SK-N-SH treated with all-trans-retinoic acid at 6 μM for 48 hours (cell line): ENCODE results near the gene ROBO1.

Source experiments
- ATAC-seq: fragments of 200-7000 bp; cut with Tn5 transposase; 3 replicates; pipeline ENCODE4 v1.9.1; 2020; ENCODE audit warnings: mild to moderate bottlenecking, moderate library complexity
- ARNTL ChIP-seq: fragments of 450-650 bp; formaldehyde crosslinking; IDR thresholded peaks from 2 replicates; pipeline ENCODE4 v1.5.0; 2020; ENCODE audit warnings: low read depth, mild to moderate bottlenecking, moderate library complexity, borderline replicate concordance
- BACH2 ChIP-seq: fragments of 250-450 bp; sonication (Bioruptor Pico); IDR thresholded peaks from 2 replicates; pipeline ENCODE4 v1.9.0; 2021; ENCODE audit warnings: mild to moderate bottlenecking, borderline replicate concordance
- CSDC2 ChIP-seq: fragments of 250-450 bp; sonication (Bioruptor Pico); IDR thresholded peaks from 2 replicates; pipeline ENCODE4 v1.5.0; 2020; ENCODE audit warnings: mild to moderate bottlenecking, moderate library complexity
- ESRRG ChIP-seq: fragments of 250-450 bp; sonication (Bioruptor Pico); IDR thresholded peaks from 2 replicates; pipeline ENCODE4 v1.6.1; 2021; ENCODE audit warnings: mild to moderate bottlenecking
- GLIS3 ChIP-seq: fragments of 250-450 bp; sonication (Bioruptor Pico); IDR thresholded peaks from 2 replicates; pipeline ENCODE4 v1.5.0; 2020; ENCODE audit warnings: mild to moderate bottlenecking, moderate library complexity
- ISL1 ChIP-seq: fragments of 250-450 bp; sonication (Bioruptor Pico); IDR thresholded peaks from 2 replicates; pipeline ENCODE4 v2.1.2; 2022; ENCODE audit warnings: mild to moderate bottlenecking, moderate library complexity
- OSR1 ChIP-seq: fragments of 250-450 bp; sonication (Bioruptor Pico); IDR thresholded peaks from 2 replicates; pipeline ENCODE4 v1.8.0; 2022; ENCODE audit warnings: moderate library complexity, mild to moderate bottlenecking, inconsistent platforms
- PPARA ChIP-seq: fragments of 250-450 bp; sonication (Bioruptor Pico); IDR thresholded peaks from 2 replicates; pipeline ENCODE4 v1.5.0; 2020; ENCODE audit warnings: mild to moderate bottlenecking, borderline replicate concordance
- RARB ChIP-seq: fragments of 250-450 bp; sonication (Bioruptor Pico); IDR thresholded peaks from 2 replicates; pipeline ENCODE4 v1.8.0; 2021; ENCODE audit warnings: mild to moderate bottlenecking, moderate library complexity
- SNAI2 ChIP-seq: fragments of 250-450 bp; sonication (Bioruptor Pico); IDR thresholded peaks from 2 replicates; pipeline ENCODE4 v1.5.0; 2020; ENCODE audit warnings: mild to moderate bottlenecking, moderate library complexity
- TCF4 ChIP-seq: fragments of 250-450 bp; sonication (Bioruptor Pico); IDR thresholded peaks from 2 replicates; pipeline ENCODE4 v1.8.0; 2021; ENCODE audit warnings: mild to moderate bottlenecking, moderate library complexity, borderline replicate concordance
- TOX ChIP-seq: fragments of 250-450 bp; sonication (Bioruptor Pico); IDR thresholded peaks from 2 replicates; pipeline ENCODE4 v1.8.0; 2021; ENCODE audit warnings: mild to moderate bottlenecking, moderate library complexity, borderline replicate concordance
- ZC3H10 ChIP-seq: fragments of 250-450 bp; sonication (Bioruptor Pico); IDR thresholded peaks from 2 replicates; pipeline ENCODE4 v1.5.1; 2021; ENCODE audit warnings: mild to moderate bottlenecking, moderate library complexity
- ZFP3 ChIP-seq: fragments of 250-450 bp; sonication (Bioruptor Pico); IDR thresholded peaks from 2 replicates; pipeline ENCODE4 v1.5.0; 2020; ENCODE audit warnings: mild to moderate bottlenecking, moderate library complexity
- ZFP30 ChIP-seq: fragments of 450-650 bp; formaldehyde crosslinking; IDR thresholded peaks from 2 replicates; pipeline ENCODE4 v1.5.0; 2022; ENCODE audit warnings: mild to moderate bottlenecking, moderate library complexity
- ZNF565 ChIP-seq: fragments of 450-650 bp; formaldehyde crosslinking; conservative IDR thresholded peaks from 2 replicates; pipeline ENCODE4 v1.5.0; 2020; ENCODE audit warnings: low read depth, mild to moderate bottlenecking, moderate library complexity
- ZNF70 ChIP-seq: fragments of 450-650 bp; formaldehyde crosslinking; IDR thresholded peaks from 2 replicates; pipeline ENCODE4 v1.5.0; 2020; ENCODE audit warnings: mild to moderate bottlenecking, moderate library complexity
- TF ChIP-seq, protein P1 (sequence below): fragments of 250-450 bp; sonication (Bioruptor Pico); IDR thresholded peaks from 2 replicates; pipeline ENCODE4 v1.5.1; 2020; ENCODE audit warnings: low read depth, mild to moderate bottlenecking, moderate library complexity
- TF ChIP-seq, protein P2 (sequence below): fragments of 250-450 bp; sonication (Bioruptor Pico); IDR thresholded peaks from 2 replicates; pipeline ENCODE4 v1.5.1; 2021; ENCODE audit warnings: mild to moderate bottlenecking, moderate library complexity
- TF ChIP-seq, protein P3 (sequence below): fragments of 250-450 bp; sonication (Bioruptor Pico); IDR thresholded peaks from 2 replicates; pipeline ENCODE4 v1.5.0; 2020; ENCODE audit warnings: mild to moderate bottlenecking, moderate library complexity
- TF ChIP-seq, protein P4 (sequence below): fragments of 250-450 bp; sonication (Bioruptor Pico); IDR thresholded peaks from 2 replicates; pipeline ENCODE4 v1.8.0; 2020; ENCODE audit warnings: mild to moderate bottlenecking, moderate library complexity, borderline replicate concordance
- TF ChIP-seq, protein P5 (sequence below): fragments of 250-450 bp; sonication (Bioruptor Pico); IDR thresholded peaks from 2 replicates; pipeline ENCODE4 v1.8.0; 2021; ENCODE audit warnings: low read depth, mild to moderate bottlenecking, moderate library complexity, borderline replicate concordance

Gene ROBO1

DNA sequence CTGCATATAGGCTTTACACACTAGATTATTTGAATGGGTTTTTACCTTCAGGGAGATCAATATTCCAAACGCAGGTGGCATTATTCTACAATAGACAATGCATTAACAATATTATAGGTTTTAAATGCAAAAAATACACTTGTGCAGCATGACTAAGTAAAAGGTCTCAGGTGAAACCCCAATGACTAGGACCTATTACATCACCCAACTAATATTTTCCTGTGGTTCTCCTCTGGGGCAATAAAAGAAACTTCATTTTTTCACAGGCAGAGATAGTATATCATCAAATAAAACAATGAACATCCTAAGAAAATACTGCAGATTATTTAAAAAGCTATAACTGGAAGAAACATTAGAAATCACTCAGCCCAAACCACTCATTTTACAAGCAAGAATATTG lies 375.3 kb downstream of the ROBO1 start:
- no peak for ATAC-seq
- TF ChIP-seq ZC3H10 (CRISPR knock-in tag) (no peak), ESRRG (CRISPR knock-in tag) (no peak)

DNA sequence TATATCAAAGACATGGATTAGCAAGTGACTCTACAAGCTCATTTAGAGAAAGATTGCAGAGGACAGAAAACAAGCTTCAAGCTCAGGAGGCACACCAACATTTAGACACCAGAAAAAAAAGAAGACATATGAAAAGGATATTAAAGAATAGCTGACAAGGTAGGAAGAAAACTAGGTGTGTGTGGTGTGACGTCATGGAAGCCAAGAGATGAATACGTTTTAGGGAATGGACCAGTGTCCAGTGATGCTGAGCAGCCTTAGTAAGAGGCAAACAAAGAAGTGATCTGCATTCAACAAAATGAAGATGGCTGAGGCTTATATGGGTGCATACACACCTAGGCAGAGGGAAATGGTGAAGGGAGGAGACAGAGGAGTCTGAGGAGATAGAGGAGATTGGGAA lies 377.4 kb downstream of the ROBO1 start:
- TF ChIP-seq PPARA (CRISPR knock-in tag) (no peak), TCF4 (CRISPR knock-in tag) (no peak), TOX (CRISPR knock-in tag) (no peak), ZNF70 (CRISPR knock-in tag) (no peak), ZC3H10 (CRISPR knock-in tag) (no peak), OSR1 (no peak), ESRRG (CRISPR knock-in tag) (no peak), BACH2 (CRISPR knock-in tag) (no peak), CSDC2 (no peak), ARNTL (CRISPR knock-in tag) (no peak), ISL1 (CRISPR knock-in tag) (no peak), RARB (no peak), ZNF565 (CRISPR knock-in tag) (no peak), ZFP30 (CRISPR knock-in tag) (no peak), ZFP3 (CRISPR knock-in tag) (no peak), SNAI2 (no peak)
- TF ChIP-seq, protein P1, sequence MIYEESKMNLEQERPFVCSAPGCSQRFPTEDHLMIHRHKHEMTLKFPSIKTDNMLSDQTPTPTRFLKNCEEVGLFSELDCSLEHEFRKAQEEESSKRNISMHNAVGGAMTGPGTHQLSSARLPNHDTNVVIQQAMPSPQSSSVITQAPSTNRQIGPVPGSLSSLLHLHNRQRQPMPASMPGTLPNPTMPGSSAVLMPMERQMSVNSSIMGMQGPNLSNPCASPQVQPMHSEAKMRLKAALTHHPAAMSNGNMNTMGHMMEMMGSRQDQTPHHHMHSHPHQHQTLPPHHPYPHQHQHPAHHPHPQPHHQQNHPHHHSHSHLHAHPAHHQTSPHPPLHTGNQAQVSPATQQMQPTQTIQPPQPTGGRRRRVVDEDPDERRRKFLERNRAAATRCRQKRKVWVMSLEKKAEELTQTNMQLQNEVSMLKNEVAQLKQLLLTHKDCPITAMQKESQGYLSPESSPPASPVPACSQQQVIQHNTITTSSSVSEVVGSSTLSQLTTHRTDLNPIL (CRISPR knock-in tag): no peak
- TF ChIP-seq, protein P2, sequence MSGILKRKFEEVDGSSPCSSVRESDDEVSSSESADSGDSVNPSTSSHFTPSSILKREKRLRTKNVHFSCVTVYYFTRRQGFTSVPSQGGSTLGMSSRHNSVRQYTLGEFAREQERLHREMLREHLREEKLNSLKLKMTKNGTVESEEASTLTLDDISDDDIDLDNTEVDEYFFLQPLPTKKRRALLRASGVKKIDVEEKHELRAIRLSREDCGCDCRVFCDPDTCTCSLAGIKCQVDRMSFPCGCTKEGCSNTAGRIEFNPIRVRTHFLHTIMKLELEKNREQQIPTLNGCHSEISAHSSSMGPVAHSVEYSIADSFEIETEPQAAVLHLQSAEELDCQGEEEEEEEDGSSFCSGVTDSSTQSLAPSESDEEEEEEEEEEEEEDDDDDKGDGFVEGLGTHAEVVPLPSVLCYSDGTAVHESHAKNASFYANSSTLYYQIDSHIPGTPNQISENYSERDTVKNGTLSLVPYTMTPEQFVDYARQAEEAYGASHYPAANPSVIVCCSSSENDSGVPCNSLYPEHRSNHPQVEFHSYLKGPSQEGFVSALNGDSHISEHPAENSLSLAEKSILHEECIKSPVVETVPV (CRISPR knock-in tag): no peak

DNA sequence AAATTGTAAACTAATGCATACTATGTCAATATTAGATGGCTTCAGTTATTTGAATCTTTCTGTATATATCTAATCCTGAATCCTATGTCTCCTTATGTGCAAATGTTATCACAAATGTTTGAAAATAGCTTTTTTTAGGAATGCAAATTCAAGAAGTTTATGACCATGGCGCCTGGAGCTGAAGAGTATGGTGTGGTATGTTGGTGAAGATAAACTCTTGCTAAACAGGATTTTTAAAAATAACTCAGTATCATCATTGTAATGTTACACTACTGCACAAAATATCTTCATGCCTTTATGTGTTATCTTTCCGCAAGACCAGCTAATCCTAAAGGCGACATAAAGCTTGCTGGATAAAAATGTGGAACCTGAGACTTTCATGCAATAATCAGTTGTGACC lies 382.6 kb downstream of the ROBO1 start:
- no peak for ATAC-seq
- TF ChIP-seq SNAI2 (no peak), RARB (no peak), ISL1 (CRISPR knock-in tag) (no peak), ESRRG (CRISPR knock-in tag) (no peak), TOX (CRISPR knock-in tag) (no peak), OSR1 (no peak), ZNF565 (CRISPR knock-in tag) (no peak), BACH2 (CRISPR knock-in tag) (no peak), PPARA (CRISPR knock-in tag) (no peak), ZNF70 (CRISPR knock-in tag) (no peak), TCF4 (CRISPR knock-in tag) (no peak), CSDC2 (no peak), GLIS3 (CRISPR knock-in tag) (no peak), ZFP3 (CRISPR knock-in tag) (no peak)
- TF ChIP-seq, protein P3, sequence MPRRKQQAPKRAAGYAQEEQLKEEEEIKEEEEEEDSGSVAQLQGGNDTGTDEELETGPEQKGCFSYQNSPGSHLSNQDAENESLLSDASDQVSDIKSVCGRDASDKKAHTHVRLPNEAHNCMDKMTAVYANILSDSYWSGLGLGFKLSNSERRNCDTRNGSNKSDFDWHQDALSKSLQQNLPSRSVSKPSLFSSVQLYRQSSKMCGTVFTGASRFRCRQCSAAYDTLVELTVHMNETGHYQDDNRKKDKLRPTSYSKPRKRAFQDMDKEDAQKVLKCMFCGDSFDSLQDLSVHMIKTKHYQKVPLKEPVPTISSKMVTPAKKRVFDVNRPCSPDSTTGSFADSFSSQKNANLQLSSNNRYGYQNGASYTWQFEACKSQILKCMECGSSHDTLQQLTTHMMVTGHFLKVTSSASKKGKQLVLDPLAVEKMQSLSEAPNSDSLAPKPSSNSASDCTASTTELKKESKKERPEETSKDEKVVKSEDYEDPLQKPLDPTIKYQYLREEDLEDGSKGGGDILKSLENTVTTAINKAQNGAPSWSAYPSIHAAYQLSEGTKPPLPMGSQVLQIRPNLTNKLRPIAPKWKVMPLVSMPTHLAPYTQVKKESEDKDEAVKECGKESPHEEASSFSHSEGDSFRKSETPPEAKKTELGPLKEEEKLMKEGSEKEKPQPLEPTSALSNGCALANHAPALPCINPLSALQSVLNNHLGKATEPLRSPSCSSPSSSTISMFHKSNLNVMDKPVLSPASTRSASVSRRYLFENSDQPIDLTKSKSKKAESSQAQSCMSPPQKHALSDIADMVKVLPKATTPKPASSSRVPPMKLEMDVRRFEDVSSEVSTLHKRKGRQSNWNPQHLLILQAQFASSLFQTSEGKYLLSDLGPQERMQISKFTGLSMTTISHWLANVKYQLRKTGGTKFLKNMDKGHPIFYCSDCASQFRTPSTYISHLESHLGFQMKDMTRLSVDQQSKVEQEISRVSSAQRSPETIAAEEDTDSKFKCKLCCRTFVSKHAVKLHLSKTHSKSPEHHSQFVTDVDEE (CRISPR knock-in tag): no peak
- TF ChIP-seq, protein P4, sequence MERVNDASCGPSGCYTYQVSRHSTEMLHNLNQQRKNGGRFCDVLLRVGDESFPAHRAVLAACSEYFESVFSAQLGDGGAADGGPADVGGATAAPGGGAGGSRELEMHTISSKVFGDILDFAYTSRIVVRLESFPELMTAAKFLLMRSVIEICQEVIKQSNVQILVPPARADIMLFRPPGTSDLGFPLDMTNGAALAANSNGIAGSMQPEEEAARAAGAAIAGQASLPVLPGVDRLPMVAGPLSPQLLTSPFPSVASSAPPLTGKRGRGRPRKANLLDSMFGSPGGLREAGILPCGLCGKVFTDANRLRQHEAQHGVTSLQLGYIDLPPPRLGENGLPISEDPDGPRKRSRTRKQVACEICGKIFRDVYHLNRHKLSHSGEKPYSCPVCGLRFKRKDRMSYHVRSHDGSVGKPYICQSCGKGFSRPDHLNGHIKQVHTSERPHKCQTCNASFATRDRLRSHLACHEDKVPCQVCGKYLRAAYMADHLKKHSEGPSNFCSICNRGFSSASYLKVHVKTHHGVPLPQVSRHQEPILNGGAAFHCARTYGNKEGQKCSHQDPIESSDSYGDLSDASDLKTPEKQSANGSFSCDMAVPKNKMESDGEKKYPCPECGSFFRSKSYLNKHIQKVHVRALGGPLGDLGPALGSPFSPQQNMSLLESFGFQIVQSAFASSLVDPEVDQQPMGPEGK (CRISPR knock-in tag): no peak
- TF ChIP-seq, protein P2 (CRISPR knock-in tag): no peak
- TF ChIP-seq, protein P5, sequence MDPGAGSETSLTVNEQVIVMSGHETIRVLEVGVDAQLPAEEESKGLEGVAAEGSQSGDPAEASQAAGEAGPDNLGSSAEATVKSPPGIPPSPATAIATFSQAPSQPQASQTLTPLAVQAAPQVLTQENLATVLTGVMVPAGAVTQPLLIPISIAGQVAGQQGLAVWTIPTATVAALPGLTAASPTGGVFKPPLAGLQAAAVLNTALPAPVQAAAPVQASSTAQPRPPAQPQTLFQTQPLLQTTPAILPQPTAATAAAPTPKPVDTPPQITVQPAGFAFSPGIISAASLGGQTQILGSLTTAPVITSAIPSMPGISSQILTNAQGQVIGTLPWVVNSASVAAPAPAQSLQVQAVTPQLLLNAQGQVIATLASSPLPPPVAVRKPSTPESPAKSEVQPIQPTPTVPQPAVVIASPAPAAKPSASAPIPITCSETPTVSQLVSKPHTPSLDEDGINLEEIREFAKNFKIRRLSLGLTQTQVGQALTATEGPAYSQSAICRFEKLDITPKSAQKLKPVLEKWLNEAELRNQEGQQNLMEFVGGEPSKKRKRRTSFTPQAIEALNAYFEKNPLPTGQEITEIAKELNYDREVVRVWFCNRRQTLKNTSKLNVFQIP (CRISPR knock-in tag): no peak

More for the DNA sequence above, 377.4 kb downstream of the ROBO1 start:
- no peak for ATAC-seq
